NCI-H748 treated with DMSO at 0.1 percent for 48 hours (cell line): Measurements from ENCODE around the gene FRMD8.
"Not testable (repeated sequence)": the region's sequence is repeated elsewhere in the genome, so short reads cannot be mapped to it uniquely, and the experiment has no call there.

Experiments
- DNase-seq: peaks from one replicate; lab custom pipeline; 2025; lab: John Stamatoyannopoulos, UW

FRMD8 gene

DNA sequence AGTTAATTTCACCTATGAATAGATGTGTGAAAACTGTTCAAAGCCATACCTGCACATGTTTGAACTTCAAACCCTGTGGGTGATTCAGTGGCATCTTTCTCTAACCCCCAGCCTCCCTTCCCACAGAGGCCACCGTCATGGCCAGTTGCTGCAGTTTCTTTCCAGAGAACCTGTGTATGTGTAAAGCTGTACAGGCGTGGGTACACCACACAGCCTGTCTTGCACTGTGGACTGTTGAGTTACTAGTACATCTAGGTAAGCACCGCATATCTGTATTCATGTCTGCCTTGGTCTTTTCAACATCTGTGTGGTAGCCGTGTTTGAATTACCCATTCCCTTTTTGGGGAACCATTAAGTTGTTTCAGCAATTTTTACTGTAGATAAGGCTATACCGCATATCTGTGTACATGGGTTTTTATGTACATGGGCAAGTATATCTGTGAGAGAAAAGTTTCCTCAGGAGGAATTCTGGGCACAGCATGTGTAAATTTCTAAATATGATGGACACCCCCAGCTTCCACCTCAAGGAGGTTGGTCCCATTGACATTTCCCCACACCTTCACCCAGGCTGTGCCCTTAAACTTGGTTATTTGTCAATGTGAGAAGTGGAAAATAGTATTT lies 50.1 kb downstream of the FRMD8 start:
- DNase-seq = no peak

DNA sequence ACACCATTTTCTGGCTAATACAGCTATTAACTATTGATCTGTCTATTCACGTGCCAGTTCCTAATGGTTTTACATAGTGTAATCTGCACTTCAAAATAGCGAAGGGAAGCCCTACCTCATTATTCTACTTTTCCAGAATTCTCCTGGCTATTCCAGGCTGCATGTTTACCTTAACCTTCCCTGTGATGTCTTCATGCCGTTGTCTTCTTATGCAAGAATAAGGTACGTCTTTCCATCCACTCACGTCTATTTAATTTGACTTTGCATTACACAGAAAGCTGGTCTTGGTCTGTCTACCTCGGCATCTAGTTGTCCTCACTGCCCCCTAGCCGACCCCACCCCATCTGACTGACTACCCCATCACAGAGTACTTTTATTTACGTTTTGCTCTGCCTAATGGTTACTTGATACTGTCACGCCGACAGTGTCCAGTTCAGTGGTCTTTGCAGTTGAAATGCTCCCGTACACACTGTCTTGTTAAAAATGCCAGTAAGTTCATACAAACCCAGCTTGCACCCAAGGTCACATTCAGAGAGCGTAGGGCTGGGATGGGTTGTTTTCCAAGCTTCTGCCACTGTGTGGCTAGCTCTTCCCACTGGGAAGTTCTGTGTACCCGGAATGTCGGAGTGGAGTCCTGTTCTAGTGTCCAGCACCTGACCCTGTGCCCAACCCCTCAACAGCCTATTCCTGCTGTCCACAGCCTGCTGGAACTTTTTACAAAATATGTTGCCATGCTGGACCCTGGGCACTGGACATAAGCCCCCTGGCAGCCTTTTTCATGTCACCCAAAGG lies 51.2 kb downstream of the FRMD8 start:
- DNase-seq = no peak

DNA sequence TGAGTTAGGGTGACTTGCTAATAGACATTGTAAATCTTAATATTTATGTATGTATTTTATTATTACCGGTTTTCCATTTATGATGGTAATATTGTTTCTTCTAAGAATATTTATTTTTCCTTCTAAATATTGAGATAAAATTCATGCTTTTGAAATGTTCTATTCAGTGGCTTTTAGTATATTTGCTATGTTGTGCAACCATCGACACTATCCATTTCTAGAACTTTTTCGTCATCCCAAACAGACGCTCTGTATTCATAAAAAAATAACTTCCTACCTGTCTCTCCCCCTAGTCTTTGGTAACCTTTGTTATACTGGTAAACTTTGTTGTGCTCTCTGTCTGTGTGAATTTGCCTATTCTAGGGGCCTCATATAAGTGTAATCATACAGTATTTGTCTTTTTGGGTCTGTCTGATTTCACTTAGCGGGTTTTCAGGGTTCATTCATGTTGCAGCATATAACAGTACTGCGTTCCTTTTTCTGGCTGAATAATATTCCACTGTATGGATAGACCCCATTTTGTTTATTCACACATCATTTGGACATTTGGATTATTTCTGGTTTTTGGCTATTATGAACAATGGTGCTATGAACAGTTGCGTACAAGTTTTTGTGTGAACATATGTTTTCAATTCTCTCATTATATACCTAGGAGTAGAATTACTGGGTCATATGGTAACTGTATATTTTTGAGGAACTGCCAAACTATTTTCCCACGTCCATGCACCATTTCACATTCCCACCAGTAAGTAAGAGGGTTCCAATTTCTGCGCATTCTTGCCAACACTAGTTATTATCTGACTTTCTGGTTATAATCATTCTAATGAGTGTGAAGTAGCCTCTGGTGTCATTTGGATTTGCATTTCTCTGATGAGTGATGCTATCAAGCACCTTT lies 52.1 kb downstream of the FRMD8 start:
- DNase-seq = no peak

DNA sequence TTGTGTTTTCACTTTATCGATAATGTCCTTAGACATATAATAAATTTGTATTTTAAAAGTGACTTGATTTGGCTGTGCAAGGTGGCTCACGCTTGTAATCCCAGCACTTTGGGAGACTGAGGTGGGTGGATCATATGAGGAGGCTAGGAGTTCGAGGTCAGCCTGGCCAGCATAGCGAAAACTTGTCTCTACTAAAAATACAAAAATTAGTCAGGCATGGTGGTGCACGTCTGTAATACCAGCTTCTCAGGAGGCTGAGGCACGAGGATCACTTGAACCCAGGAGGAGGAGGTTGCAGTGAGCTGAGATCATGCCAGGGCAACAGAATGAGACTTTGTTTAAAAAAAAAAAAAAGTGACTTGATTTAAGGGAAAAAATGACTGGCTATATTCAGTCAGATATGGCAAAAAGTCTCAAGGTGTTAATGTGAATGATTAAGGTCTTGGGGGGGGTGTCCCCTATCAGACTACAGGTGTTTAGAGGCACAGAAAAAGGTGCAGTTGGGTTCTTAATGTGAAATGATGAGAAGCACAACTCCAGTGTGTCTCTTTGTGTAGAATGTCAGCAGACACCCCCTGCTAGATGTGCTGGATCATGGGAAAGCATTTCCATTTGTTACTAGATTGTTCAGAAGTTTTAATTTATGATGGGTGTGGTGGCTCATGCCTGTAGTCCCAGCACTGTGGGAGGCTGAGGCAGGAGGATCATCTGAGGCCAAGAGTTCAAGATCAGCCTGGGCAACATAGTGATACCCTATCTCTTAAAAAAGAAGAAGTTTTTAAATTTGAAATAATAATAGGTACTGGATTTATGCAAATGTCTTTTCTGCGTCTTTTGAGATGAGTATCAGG lies 53.1 kb downstream of the FRMD8 start:
- DNase-seq = no peak

DNA sequence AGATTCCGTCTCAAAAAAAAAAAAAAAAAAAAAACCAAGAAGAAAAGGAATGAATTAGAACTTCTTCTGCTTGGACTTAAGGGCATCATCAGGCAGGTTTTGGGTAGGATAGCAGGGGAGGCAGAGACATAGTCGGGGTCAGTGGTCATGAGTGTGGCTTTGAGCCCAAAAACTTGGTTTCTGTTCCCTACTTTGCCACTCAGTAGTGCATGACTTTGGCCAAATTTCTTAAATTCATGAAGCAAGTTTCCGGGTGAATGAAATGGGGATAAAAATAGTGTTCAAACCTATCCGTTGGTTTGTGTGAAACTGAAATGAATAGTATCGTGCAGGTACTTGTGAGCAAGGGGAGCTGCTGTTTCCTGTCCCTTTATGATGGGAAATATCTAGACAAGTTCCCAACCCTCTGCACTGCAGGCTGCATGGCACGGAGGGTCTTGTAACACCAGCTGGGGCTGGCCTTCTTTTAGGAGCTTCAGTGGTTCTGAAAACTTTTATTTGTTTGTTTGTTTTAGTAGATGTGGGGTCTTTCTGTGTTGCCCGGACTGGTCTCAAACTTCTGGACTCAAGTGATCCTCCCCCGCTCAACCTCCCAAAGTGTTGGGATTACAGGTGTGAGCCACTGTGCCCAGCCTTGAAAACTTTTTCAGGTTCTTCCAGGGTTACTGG lies 54.5 kb downstream of the FRMD8 start:
- DNase-seq = no peak

DNA sequence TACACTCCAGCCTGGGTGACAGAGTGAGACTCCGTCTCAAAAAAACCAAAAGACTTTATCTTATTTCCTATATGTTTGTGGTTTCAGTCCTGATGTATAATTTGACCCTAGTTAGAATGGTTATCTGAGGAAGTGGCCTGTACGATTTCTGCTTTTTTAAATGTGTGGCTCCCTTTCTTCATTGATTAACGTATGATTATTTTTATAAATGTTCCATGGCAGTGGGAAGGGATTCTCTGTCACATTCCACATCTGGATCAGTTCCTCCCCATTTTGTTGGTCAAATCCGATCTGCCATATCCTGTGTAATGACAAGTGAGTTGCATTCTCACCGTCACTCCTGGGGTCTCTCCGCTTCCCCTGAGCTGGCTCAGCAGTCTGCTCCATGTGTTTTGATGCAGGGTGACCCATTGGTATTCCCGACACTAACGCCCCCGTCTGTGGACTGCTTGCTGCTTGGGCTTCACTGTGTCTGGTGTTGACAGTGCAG lies 56.5 kb downstream of the FRMD8 start:
- no peak for DNase-seq

DNA sequence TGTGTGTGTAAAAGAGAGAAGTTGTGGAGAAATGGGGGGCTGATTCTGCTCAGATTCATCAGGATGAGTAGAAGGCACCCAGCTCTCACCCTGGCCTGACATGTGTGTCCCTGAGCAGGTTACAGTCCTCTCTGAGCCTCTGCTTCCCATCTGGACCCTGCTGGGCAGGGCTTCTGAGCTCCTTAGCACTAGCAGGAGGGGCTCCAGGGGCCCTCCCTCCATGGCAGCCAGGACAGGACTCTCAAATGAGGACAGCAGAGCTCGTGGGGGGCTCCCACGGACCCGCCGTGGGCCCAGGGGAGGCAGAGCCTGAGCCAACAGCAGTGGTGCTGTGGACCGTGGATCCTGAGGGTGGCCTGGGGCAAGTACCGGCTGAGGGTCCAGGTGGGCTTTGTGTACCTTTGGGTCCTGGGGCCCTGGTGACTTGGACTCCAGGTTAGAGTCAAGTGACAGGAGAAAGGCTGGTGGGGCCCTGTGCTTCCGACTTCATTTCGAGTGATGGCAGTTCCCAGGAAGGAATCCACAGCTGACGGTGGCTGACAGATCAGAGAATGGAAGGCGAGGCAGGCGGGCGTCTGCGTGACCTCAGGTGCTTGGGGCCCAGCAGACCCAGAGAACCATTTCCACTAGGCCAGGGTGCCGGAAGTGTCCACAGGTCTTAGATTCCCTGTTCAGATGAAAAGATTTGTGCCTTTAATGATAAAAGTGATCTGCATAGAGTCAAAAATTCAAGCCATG lies 58.0 kb downstream of the FRMD8 start:
- DNase-seq = no peak

DNA sequence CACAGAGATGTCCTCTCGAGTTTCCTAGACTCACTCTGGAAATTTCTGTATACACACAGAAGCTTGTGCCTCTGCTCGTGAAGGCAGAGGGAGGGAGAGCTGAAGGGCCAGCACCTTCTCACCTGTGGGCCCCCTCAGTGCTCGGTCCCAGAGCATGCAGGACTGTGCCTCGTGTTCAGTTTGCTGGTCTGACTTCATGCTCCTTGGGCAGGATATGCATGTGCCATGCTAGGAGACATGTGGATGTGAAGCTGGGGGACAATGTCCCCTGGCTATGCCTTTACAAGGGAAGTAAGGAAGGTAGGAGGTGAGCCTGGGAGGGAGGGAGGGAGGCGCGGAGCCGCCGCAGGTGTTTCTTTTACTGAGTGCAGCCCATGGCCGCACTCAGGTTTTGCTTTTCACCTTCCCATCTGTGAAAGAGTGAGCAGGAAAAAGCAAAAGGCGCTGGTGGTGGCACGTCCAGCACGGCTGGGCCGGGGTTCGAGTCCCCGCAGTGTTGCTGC lies 58.7 kb downstream of the FRMD8 start:
- DNase-seq = no peak

DNA sequence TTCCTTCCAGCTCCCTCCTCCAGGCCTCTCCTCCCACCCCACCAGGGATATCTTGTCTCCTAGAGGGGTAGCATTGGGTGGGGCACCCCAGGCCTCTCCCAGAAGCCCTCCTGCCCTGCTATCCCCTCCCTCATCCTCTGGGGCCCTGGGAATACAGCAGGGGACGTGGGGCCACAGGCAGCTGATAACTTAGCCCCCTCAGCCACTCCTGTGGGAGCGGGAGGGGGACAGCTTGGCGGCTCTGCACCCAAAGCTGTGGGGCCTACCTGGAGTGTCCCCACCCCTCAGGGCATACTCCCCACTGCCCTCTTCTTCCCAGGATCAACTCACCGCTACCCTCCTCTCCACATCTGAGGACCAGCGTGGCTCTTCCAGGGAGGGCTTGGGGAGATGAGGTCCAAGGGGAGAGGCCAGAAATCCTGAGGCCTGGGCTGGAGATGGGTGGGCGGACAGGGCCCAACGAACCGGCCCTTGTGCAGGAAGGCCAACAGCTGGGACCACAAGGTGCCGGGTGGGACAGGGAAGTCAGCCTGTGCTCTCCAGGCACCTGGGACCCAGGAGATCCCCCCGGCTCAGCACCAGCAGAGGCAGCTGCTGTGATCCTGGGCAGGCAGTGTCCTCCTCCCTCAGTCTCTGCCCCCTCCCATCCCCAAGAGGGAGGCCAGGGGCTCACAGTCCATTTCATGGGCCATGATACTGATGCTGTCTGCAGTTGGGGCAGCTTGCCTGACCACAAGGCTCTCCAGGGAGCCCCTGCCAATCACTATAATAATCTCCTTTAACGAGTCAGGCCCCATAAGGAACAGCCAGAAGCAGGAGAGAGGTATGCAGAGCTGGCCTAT lies 59.4 kb downstream of the FRMD8 start:
- DNase-seq = no peak

DNA sequence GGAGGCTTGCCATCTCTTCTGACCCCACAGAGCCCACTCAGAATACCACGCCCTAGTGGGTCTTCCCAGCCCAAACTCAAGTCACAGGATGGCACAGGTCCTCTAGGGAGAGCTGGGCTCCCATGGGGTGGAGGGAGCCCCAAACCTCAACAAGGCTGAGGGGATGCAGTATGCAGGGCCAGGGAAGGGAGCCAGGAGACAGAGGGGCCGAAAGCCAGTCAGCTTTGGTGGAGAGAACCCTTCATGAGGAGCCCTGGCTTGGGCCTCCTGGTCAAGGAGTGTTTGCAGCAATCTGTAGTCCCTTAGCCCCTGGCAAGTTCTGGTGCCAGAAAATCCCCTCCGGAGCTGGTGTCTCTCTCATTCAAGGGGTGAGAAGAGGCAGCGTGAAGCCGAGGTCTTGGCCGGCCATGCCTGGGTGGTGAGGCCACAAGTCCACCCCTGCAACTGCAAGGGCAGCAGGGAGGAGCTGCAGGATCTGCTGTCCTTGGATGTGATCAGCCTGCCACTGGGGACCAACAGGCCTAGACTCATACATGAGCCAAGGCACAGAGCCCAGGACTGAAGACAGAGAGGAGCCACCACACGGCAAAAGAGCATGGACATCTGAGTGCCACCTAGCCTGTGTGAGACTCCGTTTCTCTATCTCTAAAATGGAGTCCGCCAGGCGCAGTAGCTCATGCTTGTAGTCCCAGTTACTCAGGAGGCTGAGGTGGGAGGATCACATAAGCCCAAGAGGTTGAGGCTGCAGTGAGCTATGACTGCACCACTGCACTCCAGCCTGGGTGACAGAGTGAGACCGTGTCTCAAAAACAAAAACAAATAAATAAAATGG lies 60.2 kb downstream of the FRMD8 start:
- DNase-seq = no peak

DNA sequence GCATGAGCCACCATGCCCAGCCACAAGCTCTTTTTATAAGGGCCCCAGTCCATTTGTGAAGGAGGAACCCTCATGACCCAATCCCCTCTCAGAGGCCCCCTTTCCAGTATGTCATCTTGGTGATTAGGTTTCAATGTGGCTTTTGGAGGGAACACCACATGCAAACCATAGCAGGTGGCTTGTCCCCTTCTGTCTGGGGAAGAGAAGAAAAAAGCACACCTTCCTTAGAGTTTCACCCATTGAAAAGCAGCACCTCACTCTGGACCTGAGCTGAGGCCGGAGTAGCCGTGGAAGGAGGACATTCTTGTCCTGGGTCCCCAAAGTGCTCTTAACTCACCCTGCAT lies 61.6 kb downstream of the FRMD8 start:
- no peak for DNase-seq

DNA sequence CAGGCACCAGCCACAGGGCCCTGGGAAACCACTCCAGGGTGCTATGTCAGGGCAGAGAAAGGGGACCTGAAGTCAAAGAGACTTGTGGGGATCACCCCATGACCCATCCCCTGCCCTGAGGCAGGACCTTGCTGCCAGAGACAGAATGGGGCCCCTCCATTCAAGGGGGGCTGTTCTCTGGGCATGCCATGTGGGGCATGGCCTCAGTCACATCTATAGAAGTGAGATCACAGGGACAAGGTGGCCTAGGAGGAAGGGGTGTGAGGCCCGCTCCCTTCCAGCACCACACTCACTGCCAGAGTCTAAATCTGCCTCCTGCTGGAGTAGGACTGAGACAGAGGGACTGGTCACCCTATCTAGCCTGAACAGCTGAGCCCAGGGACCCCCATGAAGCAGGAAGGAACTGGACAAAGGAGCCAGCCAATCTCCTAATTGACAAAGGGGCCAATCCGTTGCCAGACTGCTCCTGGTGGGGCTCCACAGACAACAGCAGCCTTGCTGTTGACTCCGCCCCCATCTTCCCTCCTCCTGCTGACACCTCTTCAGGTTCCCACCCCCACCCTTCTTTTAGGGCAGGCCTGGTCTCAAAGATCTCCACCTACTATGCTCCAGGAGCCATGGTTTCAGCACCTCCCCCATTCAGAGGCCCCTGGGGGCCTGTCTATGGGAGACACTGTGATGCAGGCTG lies 62.1 kb downstream of the FRMD8 start:
- no peak for DNase-seq

DNA sequence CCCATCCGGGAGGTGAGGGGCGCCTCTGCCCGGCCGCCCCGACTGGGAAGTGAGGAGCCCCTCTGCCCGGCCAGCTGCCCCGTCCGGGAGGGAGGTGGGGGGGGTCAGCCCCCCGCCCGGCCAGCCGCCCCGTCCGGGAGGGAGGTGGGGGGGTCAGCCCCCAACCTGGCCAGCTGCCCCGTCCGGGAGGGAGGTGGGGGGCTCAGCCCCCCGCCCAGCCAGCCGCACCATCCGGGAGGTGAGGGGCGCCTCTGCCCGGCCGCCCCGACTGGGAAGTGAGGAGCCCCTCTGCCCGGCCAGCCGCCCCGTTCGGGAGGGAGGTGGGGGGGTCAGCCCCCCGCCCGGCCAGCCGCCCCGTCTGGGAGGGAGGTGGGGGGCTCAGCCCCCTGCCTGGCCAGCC lies 64.9 kb downstream of the FRMD8 start:
- not testable (repeated sequence) for DNase-seq

DNA sequence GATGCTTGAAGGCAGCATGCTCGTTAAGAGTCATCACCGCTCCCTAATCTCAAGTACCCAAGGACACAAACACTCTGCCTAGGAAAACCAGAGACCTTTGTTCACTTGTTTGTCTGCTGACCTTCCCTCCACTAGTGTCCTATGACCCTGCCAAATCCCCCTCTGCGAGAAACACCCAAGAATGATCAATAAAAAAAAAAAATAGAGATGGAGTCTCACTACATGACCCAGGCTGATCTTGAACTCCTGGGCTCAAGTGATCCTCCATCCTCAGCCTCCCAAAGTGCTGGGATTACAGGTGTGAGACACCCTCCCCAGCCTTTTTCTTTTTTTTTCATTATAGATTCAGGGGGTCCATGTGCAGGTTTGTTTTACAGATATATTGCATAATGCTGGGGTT lies 65.8 kb downstream of the FRMD8 start:
- DNase-seq = not testable (repeated sequence)

DNA sequence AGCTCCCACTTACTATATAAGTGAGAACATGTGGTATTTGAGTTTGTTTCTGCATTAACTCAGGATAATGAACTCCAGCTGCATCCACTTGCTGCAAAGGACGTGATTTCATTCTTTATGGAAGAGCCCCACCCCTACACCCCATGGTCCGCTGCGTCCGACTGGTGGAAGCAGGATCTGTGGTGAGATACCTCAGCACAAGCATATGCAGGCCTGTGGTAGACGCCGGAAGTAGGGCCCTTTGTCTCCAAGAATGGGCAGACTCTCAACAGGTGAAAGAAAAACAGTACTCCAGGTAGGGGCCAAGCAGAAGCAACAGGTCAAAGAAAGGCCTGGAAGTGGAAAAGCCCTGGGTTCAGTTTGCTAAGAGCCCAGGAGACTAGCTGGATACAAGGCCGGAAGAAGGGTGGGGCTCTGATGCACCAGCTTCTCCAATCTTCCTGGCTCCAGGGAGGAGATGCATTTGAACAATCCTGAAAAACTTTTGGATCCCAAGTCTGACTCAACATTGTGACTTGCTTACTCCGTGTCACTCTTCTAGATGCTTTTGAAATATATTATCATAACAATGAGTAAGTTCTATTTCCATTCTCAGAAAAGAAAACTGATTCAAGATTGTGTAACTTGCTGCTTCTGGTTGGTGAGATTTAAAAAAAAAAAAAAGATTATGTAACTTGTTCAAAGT lies 66.5 kb downstream of the FRMD8 start:
- DNase-seq = no peak

DNA sequence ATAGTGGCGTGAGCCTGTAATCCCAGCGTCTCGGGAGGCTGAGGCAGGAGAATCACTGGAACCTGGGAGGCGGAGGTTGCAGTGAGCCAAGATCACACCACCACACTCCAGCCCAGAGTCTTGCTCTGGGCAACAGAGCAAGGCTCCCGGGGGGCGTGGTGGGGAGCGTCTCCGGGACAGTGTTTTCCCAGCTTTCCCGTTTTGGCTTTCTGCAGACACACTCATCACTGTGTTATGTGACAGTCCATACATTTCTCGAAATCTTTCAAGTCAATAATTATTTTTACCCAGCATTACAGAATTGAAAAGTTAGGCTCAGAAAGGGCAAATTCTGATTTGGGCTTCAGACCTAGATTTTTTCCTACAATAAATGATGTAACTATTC lies 67.9 kb downstream of the FRMD8 start:
- no peak for DNase-seq
